ENCODE data around the gene SLC9A4. TPM values are rescaled to one million over a fixed set of nuclear protein-coding genes. Genes with fewer than 3 reads are reported as not detected.

The SLC9A4 gene
- total RNA-seq, 1 donor from 2014 or later, result 0.11 TPM

DNA sequence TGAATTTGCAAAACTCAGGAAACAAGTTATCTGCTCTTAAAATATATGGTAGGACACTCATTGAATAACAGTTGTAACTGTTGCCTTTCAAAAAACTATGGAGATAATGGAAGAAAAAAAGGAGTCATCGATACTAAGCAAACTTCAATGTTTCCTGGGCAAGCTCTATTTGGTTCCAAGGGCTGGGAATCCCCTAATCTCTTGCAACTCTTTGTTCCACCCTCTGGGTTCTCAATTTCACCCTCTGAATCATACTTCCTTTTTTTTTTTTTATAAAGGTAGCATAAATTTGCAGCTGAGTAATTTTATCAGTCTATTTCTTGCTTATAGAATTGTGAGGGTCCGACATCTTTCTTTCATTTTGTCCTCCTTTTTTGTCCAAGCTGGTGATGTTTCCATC, 36.7 kb downstream of the SLC9A4 start:
- H3K9me3 Mint-ChIP-seq, result peaks cover 4% of the 10 kb centered on the region

DNA sequence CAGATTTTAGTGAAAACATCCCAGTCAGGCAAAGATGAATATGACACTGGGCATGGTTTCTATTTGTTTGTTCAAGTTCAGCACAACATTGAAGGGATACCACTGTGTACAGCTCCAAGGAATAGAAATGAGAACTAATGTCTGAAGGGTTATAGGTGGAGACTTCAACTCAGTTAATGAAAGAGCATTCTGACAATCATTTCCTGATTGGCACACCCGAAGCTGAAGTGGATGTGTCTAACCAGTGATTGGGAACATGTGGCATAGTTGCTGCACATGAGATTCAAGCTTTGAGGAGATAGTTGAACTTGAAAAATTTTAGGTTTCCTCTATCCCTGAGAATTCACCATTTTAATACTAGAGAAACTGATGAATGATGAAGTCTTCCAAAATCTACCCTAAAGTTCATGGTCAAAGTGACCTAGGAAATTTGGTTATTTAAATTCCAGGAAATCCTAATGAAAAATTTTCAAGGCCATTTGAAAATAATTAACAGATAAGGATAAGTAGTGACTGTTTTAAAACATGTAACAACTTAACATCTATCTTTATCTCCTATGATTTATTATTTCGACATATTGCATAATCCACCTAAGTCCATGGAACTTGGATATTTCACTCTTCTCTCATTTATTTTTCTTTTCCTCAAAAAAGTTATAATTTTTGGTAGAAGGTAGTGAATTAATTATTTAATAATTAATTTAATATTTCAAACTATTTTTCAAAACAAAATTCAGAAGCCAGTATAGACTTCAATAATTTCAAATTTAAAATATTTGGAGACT, 38.0 kb downstream of the SLC9A4 start:
- TF ChIP-seq CTCF (IDR thresholded peaks at IDR 0.05), result no peak
- ATAC-seq (ENCODE audit: low read depth), result no peak
- intact Hi-C loops (cut with micrococcal nuclease), result no loop called here
- no peak for DNase-seq
- Mint-ChIP-seq H3K4me1 (peaks cover 20% of the 10 kb centered on the region), H3K36me3 (ENCODE audit: low read depth) (no peaks in the 10 kb centered on the region), H3K4me3 (no peak overlapping the region), H3K27me3 (peaks cover 7% of the 10 kb centered on the region), H3K27ac (no peak overlapping the region), H3K9me3 (peaks cover 4% of the 10 kb centered on the region)
- CTCF ChIA-PET, result no interaction called here
- POLR2A ChIA-PET, result no interaction called here

More for the DNA sequence above, 36.7 kb downstream of the SLC9A4 start:
- peak overlapping the region; percentile 79 for H3K27ac Mint-ChIP-seq
- H3K4me3 Mint-ChIP-seq, result peak overlapping the region; percentile 33
- no peaks in the 10 kb centered on the region for H3K36me3 Mint-ChIP-seq (ENCODE audit: low read depth)
- ChIA-PET POLR2A (interaction anchor here (1.4 kb wide), 1 partner anchor 227 kb away, joined by 4 read pairs; a partner anchor contains a TSS), CTCF (no interaction called here)
- ATAC-seq (ENCODE audit: low read depth), result peak; percentile 74
- peaks cover 20% of the 10 kb centered on the region for H3K4me1 Mint-ChIP-seq
- peaks cover 9% of the 10 kb centered on the region for H3K27me3 Mint-ChIP-seq
- no peak for DNase-seq
- TF ChIP-seq CTCF (IDR thresholded peaks at IDR 0.05), result no peak
- intact Hi-C loops (cut with micrococcal nuclease), result no loop called here

GRCh38 chr2:102512161-102512560, 39.1 kb downstream of the SLC9A4 start:
- no peak for ATAC-seq (ENCODE audit: low read depth)
- H3K27ac Mint-ChIP-seq, result no peak overlapping the region
- POLR2A ChIA-PET, result no interaction called here
- no peaks in the 10 kb centered on the region for H3K36me3 Mint-ChIP-seq (ENCODE audit: low read depth)
- H3K4me1 Mint-ChIP-seq, result peaks cover 20% of the 10 kb centered on the region
- TF ChIP-seq CTCF (IDR thresholded peaks at IDR 0.05), result no peak
- intact Hi-C loops (cut with micrococcal nuclease), result no loop called here
- CTCF ChIA-PET, result no interaction called here
- H3K4me3 Mint-ChIP-seq, result no peak overlapping the region
- H3K9me3 Mint-ChIP-seq, result peaks cover 4% of the 10 kb centered on the region
- peaks cover 7% of the 10 kb centered on the region for H3K27me3 Mint-ChIP-seq
- DNase-seq, result no peak

DNA sequence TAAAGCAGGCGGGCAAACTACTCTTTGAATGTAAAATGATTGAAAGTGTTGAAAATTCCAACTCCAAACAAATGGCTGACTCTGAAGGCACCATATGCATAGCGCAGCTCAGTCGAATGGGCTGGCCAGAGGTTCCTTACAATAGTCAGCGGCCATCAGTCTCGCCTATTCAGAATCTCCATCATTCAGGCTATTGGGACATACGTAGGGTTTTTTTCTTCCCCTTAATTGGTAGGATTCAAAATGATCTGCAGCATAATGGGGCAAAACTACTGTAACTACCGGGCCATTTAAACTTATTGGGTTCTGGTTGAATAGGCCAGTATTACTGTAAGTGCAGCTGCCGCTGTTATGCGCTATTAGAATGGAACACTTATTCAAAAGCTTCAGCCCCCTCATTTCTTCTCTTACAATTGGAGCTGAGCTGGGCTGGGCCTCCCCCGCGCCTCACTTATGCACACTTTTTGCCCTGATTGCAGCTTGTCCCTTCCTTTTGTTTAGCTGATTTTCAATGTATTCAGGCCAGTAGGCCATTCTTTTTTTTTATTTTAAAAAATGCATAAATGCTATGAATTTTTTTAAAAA, 40.4 kb downstream of the SLC9A4 start:
- H3K9me3 Mint-ChIP-seq, result peaks cover 4% of the 10 kb centered on the region
- no peak for DNase-seq
- H3K4me3 Mint-ChIP-seq, result no peak overlapping the region
- H3K27ac Mint-ChIP-seq, result no peak overlapping the region
- no peak for TF ChIP-seq CTCF (IDR thresholded peaks at IDR 0.05)
- intact Hi-C loops (cut with micrococcal nuclease), result no loop called here
- H3K4me1 Mint-ChIP-seq, result peaks cover 20% of the 10 kb centered on the region
- ChIA-PET CTCF (no interaction called here), POLR2A (no interaction called here)
- no peak for ATAC-seq (ENCODE audit: low read depth)
- no peaks in the 10 kb centered on the region for H3K36me3 Mint-ChIP-seq (ENCODE audit: low read depth)
- H3K27me3 Mint-ChIP-seq, result peaks cover 7% of the 10 kb centered on the region

DNA sequence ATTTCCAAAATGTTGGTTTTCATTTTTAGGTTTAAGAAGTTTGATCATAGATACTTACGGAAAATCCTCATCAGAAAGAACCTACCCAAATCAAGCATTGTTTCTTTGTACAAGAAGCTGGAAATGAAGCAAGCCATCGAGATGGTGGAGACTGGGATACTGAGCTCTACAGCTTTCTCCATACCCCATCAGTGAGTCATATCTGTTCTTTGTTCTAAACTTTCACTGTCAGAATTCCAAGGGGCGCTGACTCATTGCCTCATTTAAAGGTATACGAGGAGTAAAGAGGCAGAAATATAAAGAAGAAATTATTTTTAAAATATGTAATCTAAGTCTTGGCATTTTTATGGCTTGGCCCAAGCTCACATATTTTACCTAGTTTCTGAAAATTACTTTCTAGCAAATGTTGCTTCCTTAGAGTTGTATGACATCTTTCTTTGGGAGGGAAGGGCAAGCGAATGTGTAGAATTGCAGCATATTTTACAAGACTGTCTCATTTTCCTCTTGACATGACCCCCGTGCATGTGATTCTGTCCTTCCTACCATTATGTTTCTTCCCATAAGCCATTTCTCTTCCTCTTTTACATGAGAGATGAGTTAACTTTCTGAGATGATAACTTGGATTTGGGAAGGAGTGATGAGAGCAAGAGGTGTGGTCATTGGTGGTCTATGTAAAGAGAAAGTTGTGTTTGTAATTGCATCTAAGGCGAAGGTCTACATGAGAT, 41.2 kb downstream of the SLC9A4 start:
- intact Hi-C loops (cut with micrococcal nuclease), result no loop called here
- TF ChIP-seq CTCF (IDR thresholded peaks at IDR 0.05), result no peak
- H3K27ac Mint-ChIP-seq, result no peak overlapping the region

More for the DNA sequence above, 41.2 kb downstream of the SLC9A4 start:
- ChIA-PET POLR2A (no interaction called here), CTCF (no interaction called here)
- Mint-ChIP-seq H3K9me3 (peaks cover 4% of the 10 kb centered on the region), H3K4me1 (peaks cover 14% of the 10 kb centered on the region), H3K4me3 (no peak overlapping the region), H3K27me3 (peaks cover 7% of the 10 kb centered on the region), H3K36me3 (ENCODE audit: low read depth) (no peaks in the 10 kb centered on the region)
- DNase-seq, result no peak
- ATAC-seq (ENCODE audit: low read depth), result no peak
